ENCODE measurements around the gene ST6GALNAC4. TPM values are rescaled to one million over a fixed set of nuclear protein-coding genes. Genes with fewer than 3 reads are reported as not detected.
A peak's percentile ranks its signal among the peaks of the same experiment; 100 is the strongest.

Gene ST6GALNAC4
- total RNA-seq, 1 experiment from 2014 or later = 26.9 TPM

DNA sequence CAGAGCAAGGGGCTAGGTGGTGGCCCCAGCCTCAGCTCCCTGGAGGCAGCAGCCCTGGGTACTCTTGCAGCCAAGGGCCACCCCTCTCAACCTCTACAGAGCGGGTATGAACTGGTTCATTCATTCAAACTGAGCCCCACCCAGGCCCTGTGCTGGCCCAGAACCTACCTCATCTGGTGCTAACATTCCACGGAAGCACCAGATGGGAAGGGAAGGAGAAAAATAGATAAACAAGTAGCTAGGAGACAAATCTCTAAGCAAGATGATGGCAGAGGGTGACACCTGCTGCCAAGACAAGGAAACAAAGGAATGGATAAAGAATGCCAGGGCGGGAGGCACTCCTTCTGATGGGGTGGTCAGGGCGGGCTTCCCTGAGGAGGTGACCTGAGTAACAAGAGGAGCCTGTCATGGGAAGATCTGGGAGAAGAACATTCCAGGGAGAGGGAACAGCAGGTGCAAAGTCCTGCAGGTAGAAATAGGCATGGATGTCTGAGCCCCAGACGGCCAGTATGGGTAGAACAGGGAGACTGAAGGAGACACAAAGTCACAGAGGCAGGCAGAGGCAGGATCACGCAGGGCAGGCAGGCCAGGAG lies 6.1 kb downstream of the ST6GALNAC4 start:
- H3K9me3 ChIP-seq = no peaks in the 10 kb centered on the region
- no peaks in the 10 kb centered on the region for H3K27me3 ChIP-seq
- DNase-seq = peak; percentile 36
- H3K36me3 ChIP-seq = peaks cover 13% of the 10 kb centered on the region
- no peak overlapping the region for H3K4me3 ChIP-seq

DNA sequence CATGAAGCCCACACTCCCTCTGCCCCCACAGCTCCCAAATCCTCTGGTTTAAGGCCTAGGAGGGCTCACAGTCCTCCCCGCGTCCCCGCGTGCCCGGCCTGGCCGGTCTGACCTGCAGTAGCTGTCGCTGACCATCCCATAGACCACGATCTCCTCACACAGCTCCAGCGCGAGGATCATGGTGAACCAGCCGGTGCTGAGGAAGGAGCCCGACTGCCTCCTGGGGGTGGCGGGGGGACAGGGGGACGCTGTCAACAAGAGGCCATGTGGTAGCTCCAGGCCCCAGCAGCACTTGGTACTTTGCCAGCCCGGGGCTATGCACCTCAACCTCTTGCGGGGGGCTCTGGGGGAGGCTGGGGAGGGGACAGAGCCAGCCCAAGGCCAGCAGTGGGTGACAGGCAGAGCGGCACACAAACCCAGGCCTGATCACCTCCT lies 7.0 kb downstream of the ST6GALNAC4 start:
- Histone ChIP-seq H3K27me3 (no peaks in the 10 kb centered on the region), H3K4me3 (no peak overlapping the region), H3K36me3 (peaks cover 13% of the 10 kb centered on the region), H3K9me3 (no peaks in the 10 kb centered on the region)
- no peak for DNase-seq

DNA sequence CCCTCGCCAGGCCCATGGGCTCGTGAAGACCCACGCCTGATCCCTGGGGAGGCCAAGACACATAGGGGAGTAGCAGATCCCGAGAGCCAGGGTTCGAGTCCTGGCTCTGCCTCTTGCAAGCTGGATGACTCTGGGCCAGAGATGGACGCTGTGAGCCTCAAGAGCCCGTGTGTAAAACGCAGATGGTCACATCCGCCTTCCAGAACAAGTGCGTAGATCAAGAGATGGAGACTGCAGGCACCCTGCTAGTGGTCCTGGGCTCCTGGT lies 8.2 kb downstream of the ST6GALNAC4 start:
- no peak for DNase-seq
- Histone ChIP-seq H3K4me3 (no peak overlapping the region), H3K27me3 (no peaks in the 10 kb centered on the region), H3K9me3 (no peaks in the 10 kb centered on the region), H3K36me3 (peaks cover 11% of the 10 kb centered on the region)

DNA sequence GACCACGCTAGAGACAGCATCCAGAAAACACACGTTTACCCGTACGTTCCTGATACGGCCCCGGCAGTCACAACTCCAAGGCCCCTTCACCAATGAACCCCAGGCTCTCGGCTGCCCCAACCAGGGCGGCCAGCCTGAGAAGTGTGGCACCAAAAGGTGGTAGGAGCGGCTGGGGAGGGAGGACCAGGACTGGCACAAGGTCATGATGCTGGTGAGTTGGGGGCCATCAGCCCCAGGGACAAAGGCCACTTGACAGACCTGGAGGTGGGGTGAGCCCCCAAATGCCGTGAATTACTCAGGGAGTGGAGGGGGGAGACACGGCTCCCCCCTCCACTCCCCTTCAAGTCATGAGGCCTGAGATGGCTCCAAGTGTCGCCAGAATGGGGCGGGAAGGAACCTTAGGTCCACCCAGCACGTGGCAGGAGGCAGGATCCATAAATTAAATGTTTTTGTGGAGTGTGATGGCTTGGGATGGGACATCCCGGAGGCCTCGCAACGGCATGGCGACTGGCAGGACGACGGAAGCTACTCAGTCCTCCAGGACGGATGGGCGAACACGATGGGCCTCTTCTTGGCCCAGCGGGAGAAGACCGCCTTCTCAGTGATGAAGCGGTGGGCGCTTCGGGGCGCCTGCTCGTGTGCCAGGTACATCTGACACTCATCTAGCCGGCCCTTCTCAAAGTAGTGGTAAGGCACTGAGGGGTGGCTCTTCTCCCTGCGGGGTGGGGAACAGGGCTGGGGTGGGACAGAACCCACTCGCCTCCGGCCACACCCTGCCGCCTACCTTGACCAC lies 8.8 kb downstream of the ST6GALNAC4 start:
- DNase-seq = no peak
- Histone ChIP-seq H3K36me3 (peaks cover 8% of the 10 kb centered on the region), H3K9me3 (no peaks in the 10 kb centered on the region)

DNA sequence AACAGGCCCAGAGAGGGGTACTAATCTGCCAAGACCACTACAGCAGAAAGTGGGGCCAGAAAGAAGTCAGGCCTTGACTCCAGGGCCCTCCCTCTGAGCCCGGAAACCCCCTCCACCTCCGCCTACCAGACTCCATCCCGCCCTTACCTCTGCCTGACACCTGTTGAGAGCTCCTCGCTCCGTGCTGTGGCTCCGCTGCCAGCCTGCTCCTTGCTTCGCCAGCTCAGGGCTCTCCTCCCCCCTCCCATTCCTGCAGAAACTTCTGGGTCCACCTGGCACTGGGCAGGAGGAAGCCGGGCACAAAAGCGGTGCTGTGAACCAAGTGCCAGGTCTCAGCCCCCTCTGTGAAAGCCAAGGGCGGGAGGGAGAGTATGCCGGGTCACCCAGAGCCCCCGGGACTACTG lies 11.1 kb downstream of the ST6GALNAC4 start:
- no peaks in the 10 kb centered on the region for H3K27me3 ChIP-seq
- DNase-seq = no peak
- no peaks in the 10 kb centered on the region for H3K9me3 ChIP-seq
- H3K36me3 ChIP-seq = peaks cover 5% of the 10 kb centered on the region
- no peak overlapping the region for H3K4me3 ChIP-seq

More for the DNA sequence above, 8.8 kb downstream of the ST6GALNAC4 start:
- Histone ChIP-seq H3K4me3 (no peak overlapping the region), H3K27me3 (no peaks in the 10 kb centered on the region)

- Histone ChIP-seq H3K4me3 (no peak overlapping the region), H3K27me3 (no peaks in the 10 kb centered on the region), H3K36me3 (peaks cover 3% of the 10 kb centered on the region), H3K9me3 (no peaks in the 10 kb centered on the region)
- no peak for DNase-seq
These were observed 11.7 kb downstream of the ST6GALNAC4 start for GRCh38 chr9:127905004-127905728.

DNA sequence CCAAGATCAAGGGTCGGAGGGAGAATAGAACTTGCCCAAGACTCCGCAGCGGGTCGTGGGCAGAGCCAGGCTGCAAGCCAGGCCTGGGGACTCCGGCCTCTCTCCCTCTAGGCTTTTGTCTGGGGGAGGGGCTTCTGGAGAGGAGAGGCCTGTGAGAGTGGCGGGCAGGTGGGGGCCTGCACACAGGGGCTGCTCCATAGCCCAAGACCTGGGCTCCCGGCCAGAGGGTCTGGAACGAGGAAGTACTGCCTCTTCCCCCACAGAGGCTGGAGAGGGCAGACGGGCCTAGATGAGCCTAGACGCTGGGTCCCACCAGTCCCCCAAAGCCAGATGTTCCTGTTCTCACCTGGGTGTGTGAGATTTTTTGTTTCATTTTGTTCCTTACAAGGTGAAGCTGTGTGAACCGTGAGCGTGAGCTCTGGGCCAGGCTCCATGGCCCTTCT lies 12.3 kb downstream of the ST6GALNAC4 start:
- Histone ChIP-seq H3K36me3 (no peaks in the 10 kb centered on the region; the same call in none of the 2 replicates), H3K4me3 (no peak overlapping the region), H3K9me3 (no peaks in the 10 kb centered on the region), H3K27me3 (no peaks in the 10 kb centered on the region)
- DNase-seq = no peak

DNA sequence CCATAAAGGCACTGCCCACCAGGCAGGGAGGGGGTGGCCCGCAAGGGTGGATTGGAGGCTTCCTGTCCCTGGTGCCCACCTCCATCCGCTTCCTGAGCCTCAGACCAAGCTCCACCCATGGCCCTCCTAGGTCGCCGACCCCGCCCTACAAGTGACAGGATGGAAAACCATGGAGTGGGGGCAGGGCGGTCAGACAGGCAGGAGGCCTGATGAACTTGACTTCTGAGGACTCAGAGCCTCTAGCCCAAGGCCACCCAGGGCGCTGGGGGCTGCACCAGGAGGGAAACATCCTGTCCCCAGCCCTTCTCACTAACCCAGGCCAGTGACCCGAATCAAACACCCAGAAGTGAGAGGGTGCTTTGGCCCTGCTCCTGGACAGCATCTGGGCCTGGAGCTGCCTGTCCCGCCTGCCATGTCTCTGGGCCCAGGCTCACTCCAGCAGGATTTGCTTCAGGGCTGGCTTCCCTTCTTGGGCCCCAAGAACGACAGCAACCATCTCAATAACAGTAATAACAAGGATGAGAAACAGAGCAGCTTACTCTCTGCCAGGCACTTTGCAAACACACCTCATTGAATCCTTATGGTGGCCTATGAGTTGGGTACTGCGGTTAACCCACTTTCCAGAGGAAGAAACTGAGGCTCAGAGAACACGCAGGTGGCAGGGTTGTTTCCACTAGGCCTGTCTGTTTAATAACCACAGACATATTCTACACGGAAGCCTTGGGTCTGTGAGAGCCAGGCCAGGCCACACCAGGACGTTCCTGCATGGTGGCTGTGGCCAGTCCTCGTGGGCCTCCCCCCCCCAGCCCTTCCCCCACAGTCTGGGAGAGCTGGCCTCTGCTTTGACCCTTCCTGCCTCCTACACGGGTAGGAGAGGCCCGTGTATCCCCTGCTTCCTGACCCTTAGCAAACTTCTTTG lies 13.0 kb downstream of the ST6GALNAC4 start:
- no peaks in the 10 kb centered on the region for H3K27me3 ChIP-seq
- no peak overlapping the region for H3K4me3 ChIP-seq
- H3K9me3 ChIP-seq = no peaks in the 10 kb centered on the region
- no peaks in the 10 kb centered on the region; the same call in 1 of the 2 replicates for H3K36me3 ChIP-seq
- DNase-seq = no peak

DNA sequence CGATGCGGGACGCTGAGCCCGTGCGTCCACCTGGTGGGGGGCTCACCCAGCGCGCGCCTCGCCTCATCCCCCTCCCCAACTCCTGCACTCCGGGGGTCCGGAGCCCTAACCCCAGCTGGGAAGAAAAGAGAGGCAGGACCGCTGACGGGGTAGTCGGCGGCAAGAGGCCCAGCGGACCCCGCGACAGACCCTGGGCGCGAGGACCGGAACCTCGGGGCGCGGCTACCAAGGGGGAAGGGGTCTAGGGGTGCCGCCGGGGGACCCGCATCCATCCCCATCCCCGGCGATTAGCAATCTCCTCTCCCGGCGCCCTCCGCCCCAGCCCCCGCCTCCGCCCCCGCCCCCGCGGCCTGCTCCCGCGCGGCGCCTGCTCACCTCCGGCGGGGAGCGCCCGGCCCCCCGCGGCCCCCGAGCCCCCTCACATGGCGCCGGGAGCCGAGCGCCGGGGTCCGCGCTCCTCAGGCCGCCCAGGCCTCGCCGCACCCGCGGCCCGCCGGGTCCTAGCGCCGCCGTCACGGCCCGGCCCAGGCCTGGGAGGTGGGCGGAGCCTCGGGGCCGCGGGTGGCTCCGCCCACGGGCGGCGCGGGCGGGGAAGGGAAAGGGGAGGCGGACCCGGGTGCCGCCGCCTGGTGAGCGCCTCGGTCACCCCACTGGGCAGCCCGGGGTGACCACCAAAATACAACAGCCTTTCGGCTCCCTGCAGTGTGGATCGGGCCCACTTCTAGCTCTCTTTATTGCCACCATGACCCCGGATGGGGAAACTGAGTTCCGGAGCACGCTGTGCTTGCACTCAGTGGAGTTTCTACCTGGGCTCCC lies 17.5 kb downstream of the ST6GALNAC4 start, which contains the start of gene ST6GALNAC6:
TSS of gene ST6GALNAC6 (minus strand) at position 476 of the 816 bp plus-strand sequence. CDS start 1,622 bp downstream, outside the sequence.
- Histone ChIP-seq H3K36me3 (peaks cover 36% of the 10 kb centered on the region), H3K4me3 (peak within 1 kb of the TSS; percentile 91), H3K27me3 (no peaks in the 10 kb centered on the region), H3K9me3 (peaks cover 17% of the 10 kb centered on the region)
- DNase-seq = peak; percentile 77

- peak; percentile 56 for DNase-seq
- H3K9me3 ChIP-seq = peaks cover 25% of the 10 kb centered on the region
These were observed 18.3 kb downstream of the ST6GALNAC4 start for GRCh38 chr9:127898433-127899127.

GRCh38 chr9:127897193-127897692 lies 19.6 kb downstream of the ST6GALNAC4 start:
- peaks cover 57% of the 10 kb centered on the region for H3K36me3 ChIP-seq
- H3K4me3 ChIP-seq = no peak overlapping the region
- H3K9me3 ChIP-seq = peaks cover 37% of the 10 kb centered on the region
- DNase-seq = no peak
- no peaks in the 10 kb centered on the region for H3K27me3 ChIP-seq

More at GRCh38 chr9:127898433-127899127, 18.3 kb downstream of the ST6GALNAC4 start:
- H3K4me3 ChIP-seq = peak overlapping the region; percentile 91
- H3K36me3 ChIP-seq = peaks cover 43% of the 10 kb centered on the region
- H3K27me3 ChIP-seq = no peaks in the 10 kb centered on the region

DNA sequence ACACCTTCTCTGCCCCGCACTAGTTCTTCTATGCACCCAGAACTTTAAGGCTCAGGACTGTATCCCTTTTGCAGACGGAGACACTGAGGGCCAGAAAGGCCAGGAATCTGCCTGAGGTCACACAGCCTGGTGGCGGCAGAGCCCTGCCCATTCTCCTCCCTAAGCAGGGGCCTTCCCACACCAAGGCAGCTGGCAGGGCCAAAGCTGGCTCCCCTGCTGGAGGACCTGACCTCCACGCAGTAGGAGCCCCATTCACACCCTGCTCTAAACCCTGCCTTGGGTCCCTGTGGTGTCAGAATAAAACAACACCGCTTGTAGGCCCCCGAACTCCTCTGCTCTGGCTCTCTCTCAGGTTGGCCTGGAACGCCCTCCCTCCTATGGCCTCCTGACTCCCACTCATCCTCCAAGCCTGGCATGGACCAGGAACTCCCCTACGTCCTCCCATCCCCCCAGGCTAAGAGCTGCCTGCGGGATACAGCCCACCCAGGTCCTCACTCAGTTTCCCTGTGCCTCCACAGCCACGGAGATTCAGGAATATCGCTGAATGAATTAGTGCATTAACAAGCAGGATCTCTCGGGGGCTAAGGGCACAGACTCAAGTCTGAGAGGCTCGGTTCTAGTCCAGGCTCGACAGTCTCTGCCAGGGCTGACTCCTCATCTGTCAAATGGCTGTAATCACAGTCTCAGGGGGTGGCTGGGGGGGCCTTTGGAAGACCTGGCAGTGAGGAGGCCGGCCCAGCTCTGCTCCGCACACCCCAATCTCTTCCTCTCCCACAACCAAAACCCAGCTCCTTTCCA lies 20.2 kb downstream of the ST6GALNAC4 start:
- no peak overlapping the region for H3K4me3 ChIP-seq
- H3K9me3 ChIP-seq = peaks cover 37% of the 10 kb centered on the region
- DNase-seq = no peak
- peaks cover 62% of the 10 kb centered on the region for H3K36me3 ChIP-seq
- no peaks in the 10 kb centered on the region for H3K27me3 ChIP-seq

GRCh38 chr9:127895811-127896210 lies 21.0 kb downstream of the ST6GALNAC4 start:
- Histone ChIP-seq H3K36me3 (peaks cover 67% of the 10 kb centered on the region), H3K9me3 (peaks cover 37% of the 10 kb centered on the region), H3K27me3 (no peaks in the 10 kb centered on the region), H3K4me3 (no peak overlapping the region)
- no peak for DNase-seq

DNA sequence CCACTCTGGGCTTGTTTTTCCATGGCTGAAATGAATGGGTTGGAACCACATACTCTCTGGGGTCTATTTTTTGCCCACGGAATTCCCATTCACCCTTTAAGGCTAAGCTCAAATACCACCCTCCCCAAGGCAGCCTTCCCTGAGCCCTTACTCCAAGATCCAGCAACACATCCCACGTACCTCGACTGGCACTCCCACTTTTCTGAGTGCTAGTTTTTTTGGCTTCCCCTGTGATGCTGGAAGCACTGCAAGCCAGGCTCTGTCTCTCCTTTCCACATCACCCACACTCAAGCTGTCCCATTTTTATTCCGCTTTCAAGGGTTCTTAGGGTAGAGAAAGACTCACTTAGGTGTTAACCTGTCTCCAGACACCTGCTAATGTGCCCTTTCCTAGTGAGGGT lies 23.4 kb downstream of the ST6GALNAC4 start:
- no peak overlapping the region for H3K4me3 ChIP-seq
- DNase-seq = no peak
- peaks cover 37% of the 10 kb centered on the region for H3K9me3 ChIP-seq
- H3K36me3 ChIP-seq = peaks cover 76% of the 10 kb centered on the region
- no peaks in the 10 kb centered on the region for H3K27me3 ChIP-seq
